Thyroid gland (tissue), 4 donors: ENCODE measurements around the gene GSG1L2.

Experiments used
- POLR2A ChIP-seq, 2 donors: fragments of 450-650 bp; IDR thresholded peaks; one replicate each; pipeline ENCODE4 v1.6.1; 2017; ENCODE audit warnings: antibody characterized with exemption in 2 of 2, mild to moderate bottlenecking in 2 of 2, moderate library complexity in 1 of 2
- TF ChIP-seq, protein P1 (sequence below), 6 experiments: fragments of 200-600 bp in 3 of 6; fragments of 450-650 bp in 3 of 6; sonication (generic) in 3 of 6; IDR thresholded peaks; one replicate each; pipeline ENCODE4 v1.5.1; 2016 to 2019; ENCODE audit warnings: antibody characterized with exemption in 6 of 6, mild to moderate bottlenecking in 2 of 6, inconsistent platforms in 1 of 6, moderate library complexity in 1 of 6

DNA sequence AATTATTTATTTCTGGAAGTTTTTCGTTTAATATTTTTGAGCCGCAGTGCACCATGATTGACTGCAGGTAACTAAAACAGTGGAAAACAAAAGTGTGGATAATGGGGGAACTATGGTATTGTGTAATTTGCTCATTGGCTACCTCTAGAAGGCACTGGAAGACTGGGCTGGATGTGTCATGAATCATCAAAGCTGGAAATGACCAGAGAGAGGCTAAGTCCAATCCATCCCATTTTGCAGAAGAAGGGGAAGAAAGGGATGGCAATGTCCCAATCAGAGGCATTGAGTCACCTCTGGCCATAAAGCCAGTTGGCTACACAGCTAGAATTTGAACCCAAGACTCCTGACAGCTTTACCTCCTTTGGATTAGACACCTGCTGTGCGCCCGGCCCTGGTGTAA, 33.2 kb upstream of the GSG1L2 start:
- TF ChIP-seq, protein P1, sequence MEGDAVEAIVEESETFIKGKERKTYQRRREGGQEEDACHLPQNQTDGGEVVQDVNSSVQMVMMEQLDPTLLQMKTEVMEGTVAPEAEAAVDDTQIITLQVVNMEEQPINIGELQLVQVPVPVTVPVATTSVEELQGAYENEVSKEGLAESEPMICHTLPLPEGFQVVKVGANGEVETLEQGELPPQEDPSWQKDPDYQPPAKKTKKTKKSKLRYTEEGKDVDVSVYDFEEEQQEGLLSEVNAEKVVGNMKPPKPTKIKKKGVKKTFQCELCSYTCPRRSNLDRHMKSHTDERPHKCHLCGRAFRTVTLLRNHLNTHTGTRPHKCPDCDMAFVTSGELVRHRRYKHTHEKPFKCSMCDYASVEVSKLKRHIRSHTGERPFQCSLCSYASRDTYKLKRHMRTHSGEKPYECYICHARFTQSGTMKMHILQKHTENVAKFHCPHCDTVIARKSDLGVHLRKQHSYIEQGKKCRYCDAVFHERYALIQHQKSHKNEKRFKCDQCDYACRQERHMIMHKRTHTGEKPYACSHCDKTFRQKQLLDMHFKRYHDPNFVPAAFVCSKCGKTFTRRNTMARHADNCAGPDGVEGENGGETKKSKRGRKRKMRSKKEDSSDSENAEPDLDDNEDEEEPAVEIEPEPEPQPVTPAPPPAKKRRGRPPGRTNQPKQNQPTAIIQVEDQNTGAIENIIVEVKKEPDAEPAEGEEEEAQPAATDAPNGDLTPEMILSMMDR (IDR thresholded peaks at IDR 0.05), result no peak
- no peak for TF ChIP-seq POLR2A (IDR thresholded peaks at IDR 0.05)
